Neural cell (in vitro differentiated cells): ENCODE data around the gene CASTOR1. TPM values are rescaled to one million over a fixed set of nuclear protein-coding genes. Genes with fewer than 3 reads are reported as not detected.

Source experiments
- H2AFZ ChIP-seq: fragments of 200-600, 300-800 bp; sonication (generic), shearing (Covaris generic); 2 replicates; pipeline ENCODE4 v1.6.0; 2014; ENCODE audit warnings: low read depth, mild to moderate bottlenecking, antibody characterized with exemption, low read length, moderate library complexity
- H3F3A ChIP-seq: fragments of 200-600 bp; shearing (Covaris generic); 2 replicates; pipeline ENCODE4 v1.6.1; 2016; ENCODE audit warnings: mild to moderate bottlenecking, moderate library complexity, mixed read lengths, antibody characterized with exemption, low read length; ENCODE audit not compliant: insufficient read depth, poor library complexity, severe bottlenecking
- H3K27ac ChIP-seq: fragments of 200-600, 300-800 bp; sonication (generic), shearing (Covaris generic); 2 replicates; pipeline ENCODE4 v1.5.1; 2014; ENCODE audit warnings: mild to moderate bottlenecking, low read length, moderate library complexity
- H3K27me3 ChIP-seq: fragments of 300-800, 200-600 bp; sonication (generic), shearing (Covaris generic); 2 replicates; pipeline ENCODE4 v1.6.0; 2014; ENCODE audit warnings: mild to moderate bottlenecking, low read depth, low read length, moderate library complexity; ENCODE audit not compliant: insufficient read depth
- H3K36me3 ChIP-seq: fragments of 300-800, 200-600 bp; sonication (generic), shearing (Covaris generic); 2 replicates; pipeline ENCODE4 v1.5.1; 2014; ENCODE audit warnings: mild to moderate bottlenecking, antibody characterized with exemption, low read length, moderate library complexity; ENCODE audit not compliant: insufficient read depth
- H3K4me2 ChIP-seq: fragments of 300-800, 200-600 bp; sonication (generic), shearing (Covaris generic); 2 replicates; pipeline ENCODE4 v1.6.0; 2014; ENCODE audit warnings: mild to moderate bottlenecking, low read length
- H3K4me3 ChIP-seq: fragments of 300-800, 200-600 bp; sonication (generic), shearing (Covaris generic); 2 replicates; pipeline ENCODE4 v1.5.1; 2014; ENCODE audit warnings: mild to moderate bottlenecking, low read length, moderate library complexity
- H3K79me2 ChIP-seq: fragments of 200-600 bp; shearing (Covaris generic); replicated peaks from 2 replicates; pipeline ENCODE4 v1.6.0; 2014; ENCODE audit warnings: mild to moderate bottlenecking, low read length, moderate library complexity; ENCODE audit not compliant: insufficient read depth
- H3K9ac ChIP-seq: fragments of 300-800, 200-600 bp; sonication (generic), shearing (Covaris generic); 2 replicates; pipeline ENCODE4 v1.6.1; 2016; ENCODE audit warnings: mild to moderate bottlenecking, low read length, mixed read lengths
- H3K9me2 ChIP-seq: fragments of 200-600 bp; shearing (Covaris generic); 2 replicates; pipeline ENCODE4 v1.6.1; 2016; ENCODE audit warnings: mild to moderate bottlenecking, low read length, mixed read lengths; ENCODE audit not compliant: insufficient read depth
- H3K9me3 ChIP-seq: fragments of 200-600, 300-800 bp; sonication (generic), shearing (Covaris generic); 2 replicates; pipeline ENCODE4 v1.6.1; 2016; ENCODE audit warnings: mild to moderate bottlenecking, mixed run types, low read length, moderate library complexity, mixed read lengths
- H4K20me1 ChIP-seq: fragments of 200-600 bp; shearing (Covaris generic); 2 replicates; pipeline ENCODE4 v1.6.1; 2016; ENCODE audit warnings: mild to moderate bottlenecking, mixed run types; ENCODE audit not compliant: insufficient read depth
- EP300 ChIP-seq: fragments of 450-650 bp; conservative IDR thresholded peaks from 2 replicates; pipeline ENCODE4 v1.6.1; 2014; ENCODE audit warnings: antibody characterized with exemption, mild to moderate bottlenecking, moderate library complexity; ENCODE audit not compliant: poor library complexity, severe bottlenecking
- EZH2 ChIP-seq: fragments of 200-600, 300-800 bp; shearing (Covaris generic), sonication (generic); IDR thresholded peaks from 2 replicates; pipeline ENCODE4 v1.6.1; 2014; ENCODE audit warnings: antibody characterized with exemption, low read length, borderline replicate concordance, mild to moderate bottlenecking; ENCODE audit not compliant: insufficient read depth, poor library complexity, severe bottlenecking
- MXI1 ChIP-seq: fragments of 450-650 bp; conservative IDR thresholded peaks from 2 replicates; pipeline ENCODE4 v1.6.1; 2014; ENCODE audit warnings: antibody characterized with exemption, mild to moderate bottlenecking; ENCODE audit not compliant: poor library complexity, severe bottlenecking
- POLR2AphosphoS5 ChIP-seq: IDR thresholded peaks from 2 replicates; pipeline ENCODE4 v1.6.1; 2012
- RAD21 ChIP-seq: fragments of 450-650 bp; conservative IDR thresholded peaks from 2 replicates; pipeline ENCODE4 v1.6.1; 2014; ENCODE audit warnings: antibody characterized with exemption, mild to moderate bottlenecking, moderate library complexity
- SMC3 ChIP-seq: fragments of 450-650 bp; conservative IDR thresholded peaks from 2 replicates; pipeline ENCODE4 v1.6.1; 2014; ENCODE audit warnings: antibody characterized with exemption, mild to moderate bottlenecking, moderate library complexity; ENCODE audit not compliant: poor library complexity
- TAF1 ChIP-seq: IDR thresholded peaks from 2 replicates; pipeline ENCODE4 v1.6.1; 2012; ENCODE audit warnings: low read depth
- polyA plus RNA-seq: library from polyadenylated mRNA; depleted of rRNA; stranded (reverse); fragments of >200 nt; gene quantifications from 2 replicates; pipeline ENCODE4 v1.2.3, GENCODE V29; 2014
- TF ChIP-seq, protein P1 (sequence below): IDR thresholded peaks from 2 replicates; pipeline ENCODE4 v1.6.1; 2012; ENCODE audit warnings: borderline replicate concordance
- TF ChIP-seq, protein P2 (sequence below): fragments of 450-650 bp; IDR thresholded peaks from 2 replicates; pipeline ENCODE4 v1.5.1; 2014; ENCODE audit warnings: antibody characterized with exemption, mild to moderate bottlenecking, moderate library complexity; ENCODE audit not compliant: poor library complexity, severe bottlenecking

The CASTOR1 gene
- polyA plus RNA-seq, 1 donor from 2014 or later, result 2.2 TPM

DNA sequence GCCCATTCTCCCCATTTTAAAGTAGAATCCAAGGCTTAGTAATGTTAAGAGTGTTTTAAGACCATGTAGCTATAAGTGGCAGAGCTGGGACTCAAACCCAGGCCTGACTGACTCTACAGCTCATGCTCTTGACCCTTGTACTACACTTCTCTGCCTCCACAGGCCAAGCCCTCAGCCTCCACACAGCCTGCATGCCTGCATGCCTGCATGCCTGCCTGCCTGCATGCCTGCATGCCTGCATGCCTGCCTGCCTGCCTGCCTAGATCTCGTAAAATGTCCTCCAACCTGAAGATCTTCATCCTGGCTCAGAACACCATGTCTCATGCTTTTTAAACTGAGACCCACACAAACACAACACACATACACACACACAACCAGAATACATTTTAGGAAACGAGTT lies 18.8 kb upstream of the CASTOR1 start:
- H3K36me3 ChIP-seq, result no peaks in the 10 kb centered on the region
- H3K4me3 ChIP-seq, result no peak overlapping the region
- H3K27ac ChIP-seq, result no peak overlapping the region
- H4K20me1 ChIP-seq, result no peaks in the 10 kb centered on the region
- H3K79me2 ChIP-seq, result no peaks in the 10 kb centered on the region
- no peak overlapping the region for H2AFZ ChIP-seq
- no peaks in the 10 kb centered on the region for H3F3A ChIP-seq
- no peak overlapping the region for H3K9ac ChIP-seq
- TF ChIP-seq RAD21 (no peak), MXI1 (no peak), TAF1 (no peak), EP300 (no peak), POLR2AphosphoS5 (no peak), EZH2 (no peak), SMC3 (no peak)
- TF ChIP-seq, protein P1, sequence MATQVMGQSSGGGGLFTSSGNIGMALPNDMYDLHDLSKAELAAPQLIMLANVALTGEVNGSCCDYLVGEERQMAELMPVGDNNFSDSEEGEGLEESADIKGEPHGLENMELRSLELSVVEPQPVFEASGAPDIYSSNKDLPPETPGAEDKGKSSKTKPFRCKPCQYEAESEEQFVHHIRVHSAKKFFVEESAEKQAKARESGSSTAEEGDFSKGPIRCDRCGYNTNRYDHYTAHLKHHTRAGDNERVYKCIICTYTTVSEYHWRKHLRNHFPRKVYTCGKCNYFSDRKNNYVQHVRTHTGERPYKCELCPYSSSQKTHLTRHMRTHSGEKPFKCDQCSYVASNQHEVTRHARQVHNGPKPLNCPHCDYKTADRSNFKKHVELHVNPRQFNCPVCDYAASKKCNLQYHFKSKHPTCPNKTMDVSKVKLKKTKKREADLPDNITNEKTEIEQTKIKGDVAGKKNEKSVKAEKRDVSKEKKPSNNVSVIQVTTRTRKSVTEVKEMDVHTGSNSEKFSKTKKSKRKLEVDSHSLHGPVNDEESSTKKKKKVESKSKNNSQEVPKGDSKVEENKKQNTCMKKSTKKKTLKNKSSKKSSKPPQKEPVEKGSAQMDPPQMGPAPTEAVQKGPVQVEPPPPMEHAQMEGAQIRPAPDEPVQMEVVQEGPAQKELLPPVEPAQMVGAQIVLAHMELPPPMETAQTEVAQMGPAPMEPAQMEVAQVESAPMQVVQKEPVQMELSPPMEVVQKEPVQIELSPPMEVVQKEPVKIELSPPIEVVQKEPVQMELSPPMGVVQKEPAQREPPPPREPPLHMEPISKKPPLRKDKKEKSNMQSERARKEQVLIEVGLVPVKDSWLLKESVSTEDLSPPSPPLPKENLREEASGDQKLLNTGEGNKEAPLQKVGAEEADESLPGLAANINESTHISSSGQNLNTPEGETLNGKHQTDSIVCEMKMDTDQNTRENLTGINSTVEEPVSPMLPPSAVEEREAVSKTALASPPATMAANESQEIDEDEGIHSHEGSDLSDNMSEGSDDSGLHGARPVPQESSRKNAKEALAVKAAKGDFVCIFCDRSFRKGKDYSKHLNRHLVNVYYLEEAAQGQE, result no peak
- TF ChIP-seq, protein P2, sequence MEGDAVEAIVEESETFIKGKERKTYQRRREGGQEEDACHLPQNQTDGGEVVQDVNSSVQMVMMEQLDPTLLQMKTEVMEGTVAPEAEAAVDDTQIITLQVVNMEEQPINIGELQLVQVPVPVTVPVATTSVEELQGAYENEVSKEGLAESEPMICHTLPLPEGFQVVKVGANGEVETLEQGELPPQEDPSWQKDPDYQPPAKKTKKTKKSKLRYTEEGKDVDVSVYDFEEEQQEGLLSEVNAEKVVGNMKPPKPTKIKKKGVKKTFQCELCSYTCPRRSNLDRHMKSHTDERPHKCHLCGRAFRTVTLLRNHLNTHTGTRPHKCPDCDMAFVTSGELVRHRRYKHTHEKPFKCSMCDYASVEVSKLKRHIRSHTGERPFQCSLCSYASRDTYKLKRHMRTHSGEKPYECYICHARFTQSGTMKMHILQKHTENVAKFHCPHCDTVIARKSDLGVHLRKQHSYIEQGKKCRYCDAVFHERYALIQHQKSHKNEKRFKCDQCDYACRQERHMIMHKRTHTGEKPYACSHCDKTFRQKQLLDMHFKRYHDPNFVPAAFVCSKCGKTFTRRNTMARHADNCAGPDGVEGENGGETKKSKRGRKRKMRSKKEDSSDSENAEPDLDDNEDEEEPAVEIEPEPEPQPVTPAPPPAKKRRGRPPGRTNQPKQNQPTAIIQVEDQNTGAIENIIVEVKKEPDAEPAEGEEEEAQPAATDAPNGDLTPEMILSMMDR, result no peak
- H3K4me2 ChIP-seq, result no peak overlapping the region
- H3K9me3 ChIP-seq, result no peaks in the 10 kb centered on the region
- no peaks in the 10 kb centered on the region for H3K9me2 ChIP-seq
- no peaks in the 10 kb centered on the region for H3K27me3 ChIP-seq

DNA sequence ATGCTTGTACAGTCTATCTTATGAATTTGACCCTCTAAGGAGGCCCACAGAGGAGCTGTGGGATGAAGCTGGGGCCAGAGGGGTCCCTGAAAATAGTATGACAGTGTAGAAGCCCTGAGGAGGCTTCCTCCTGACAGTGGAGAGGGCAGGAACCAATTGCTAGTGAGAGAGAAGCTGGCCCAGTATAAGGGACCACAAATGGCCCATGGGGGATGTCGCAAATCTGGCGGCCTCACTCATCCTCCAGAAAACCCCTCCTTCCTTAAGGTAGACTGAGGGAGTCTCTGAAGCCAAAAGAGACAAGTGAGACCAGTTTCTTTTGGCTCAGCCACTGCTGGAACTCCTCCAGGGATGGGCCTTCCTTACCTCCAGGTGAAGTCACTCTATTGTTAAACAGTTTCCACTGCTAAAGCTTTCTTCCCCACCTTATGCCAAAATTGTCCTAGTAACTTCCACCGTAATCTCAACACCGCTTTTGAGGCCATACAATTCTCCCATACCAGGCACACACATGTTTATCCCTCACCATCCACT lies 17.8 kb upstream of the CASTOR1 start:
- Histone ChIP-seq H3F3A (no peaks in the 10 kb centered on the region), H3K4me3 (no peak overlapping the region), H3K27ac (no peak overlapping the region), H3K9ac (no peak overlapping the region), H4K20me1 (no peaks in the 10 kb centered on the region), H2AFZ (no peak overlapping the region), H3K79me2 (no peaks in the 10 kb centered on the region), H3K9me2 (no peaks in the 10 kb centered on the region), H3K27me3 (no peaks in the 10 kb centered on the region), H3K36me3 (no peaks in the 10 kb centered on the region), H3K9me3 (no peaks in the 10 kb centered on the region), H3K4me2 (no peak overlapping the region)
- TF ChIP-seq, protein P2, result no peak
- TF ChIP-seq TAF1 (no peak), SMC3 (no peak), POLR2AphosphoS5 (no peak), EZH2 (no peak), MXI1 (no peak), RAD21 (no peak), EP300 (no peak)
- TF ChIP-seq, protein P1, result no peak
